PC-3 (cell line): ENCODE measurements around the gene KHK.

Source experiments
- CTCF ChIP-seq: fragments of 300-600 bp; sonication (generic); conservative IDR thresholded peaks from 2 replicates; pipeline ENCODE4 v1.5.1; 2017; ENCODE audit warnings: antibody characterized with exemption, low read depth, mild to moderate bottlenecking, low read length
- EZH2 ChIP-seq: fragments of 300-600 bp; sonication (generic); IDR thresholded peaks from one replicate; pipeline ENCODE4 v1.6.1; 2017; ENCODE audit warnings: antibody characterized with exemption, mild to moderate bottlenecking, low read length; ENCODE audit not compliant: unreplicated experiment
- EZH2phosphoT487 ChIP-seq: fragments of 300-600 bp; sonication (generic); IDR thresholded peaks from 2 replicates; pipeline ENCODE4 v1.6.1; 2018; ENCODE audit warnings: mild to moderate bottlenecking, antibody characterized with exemption, low read length, borderline replicate concordance

GRCh38 chr2:27082773-27083409 is 3.7 kb upstream of the KHK start:
- TF ChIP-seq CTCF = no peak
- TF ChIP-seq EZH2 = no peak
- no peak for TF ChIP-seq EZH2phosphoT487
